T-helper 2 cell treated with Interferon-gamma antibody and Interleukin-4, amounts not matched to agents 100 ng/mL and 5 ng/mL, for 36 hours (primary cell): ENCODE measurements around the gene ACSBG1. TPM values are rescaled to one million over a fixed set of nuclear protein-coding genes. Genes with fewer than 3 reads are reported as not detected.

Experiments
- intact Hi-C: fragments of 100-400 bp; cut with micrococcal nuclease; formaldehyde crosslinking; loops from one replicate; pipeline ENCODE4 v1.15.1; 2023
- total RNA-seq: library from RNA; stranded (reverse); gene quantifications from 2 replicates; pipeline ENCODE4 v1.2.3, GENCODE V29; 2022

ACSBG1 gene
- total RNA-seq, 1 donor from 2014 or later, result not detected

DNA sequence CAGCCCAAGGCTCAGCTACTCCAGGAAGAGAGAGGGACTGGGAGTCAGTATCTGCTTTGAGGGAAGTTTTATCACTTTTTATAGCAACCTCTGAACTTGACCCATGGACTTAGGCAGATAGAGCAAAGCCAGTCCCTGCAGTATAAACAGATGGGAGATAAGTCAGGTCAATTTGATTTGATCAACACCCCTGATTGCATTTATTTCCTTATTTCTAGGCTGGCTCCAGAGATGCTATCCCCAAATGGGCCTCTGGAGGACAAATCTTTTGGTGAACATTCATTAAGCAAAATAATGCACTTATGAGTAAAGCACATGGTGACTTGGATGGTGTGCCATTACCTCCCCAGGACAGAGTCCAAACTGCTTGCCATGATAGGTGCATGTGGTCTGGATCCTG, 94.1 kb downstream of the ACSBG1 start:
- intact Hi-C loops, result loop anchor here (10.0 kb wide), 1 partner anchor 295 kb away; the partner anchor contains the start of gene IREB2

- intact Hi-C loops, result no loop called here
Observed at GRCh38 chr15:78139578-78139977, 94.8 kb downstream of the ACSBG1 start.

DNA sequence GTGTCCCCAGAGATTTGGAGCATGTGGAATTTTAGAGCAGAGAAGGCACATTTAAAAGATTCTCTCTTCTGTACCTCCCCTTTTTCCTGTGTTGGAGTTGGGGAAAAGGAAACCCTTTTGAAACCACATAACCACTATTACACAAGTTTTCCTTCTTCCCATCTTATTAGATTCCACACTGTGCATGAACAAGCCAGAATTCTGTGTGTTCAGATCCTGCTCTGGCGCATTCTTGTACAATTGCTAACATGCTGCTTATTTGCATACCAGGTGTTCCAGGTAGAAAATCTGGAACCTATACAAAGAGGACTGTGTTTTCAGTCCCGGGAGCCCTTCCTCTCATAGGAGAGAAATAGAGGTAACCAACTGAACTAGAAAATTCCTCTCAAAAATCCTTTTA, 100.6 kb downstream of the ACSBG1 start:
- intact Hi-C loops, result loop anchor here (5.0 kb wide), 1 partner anchor 34 kb away; no protein-coding TSS in a partner anchor

GRCh38 chr15:78131295-78132061, 102.9 kb downstream of the ACSBG1 start, which contains the start of gene CIB2:
Gene CIB2 (minus strand): TSS chr15:78131445. CDS start chr15:78131215, 230 bp downstream.
- intact Hi-C loops, result loop anchor here (1.0 to 5.0 kb wide), 4 partner anchors 18 to 110 kb away; partner anchors contain the start of gene IDH3A

DNA sequence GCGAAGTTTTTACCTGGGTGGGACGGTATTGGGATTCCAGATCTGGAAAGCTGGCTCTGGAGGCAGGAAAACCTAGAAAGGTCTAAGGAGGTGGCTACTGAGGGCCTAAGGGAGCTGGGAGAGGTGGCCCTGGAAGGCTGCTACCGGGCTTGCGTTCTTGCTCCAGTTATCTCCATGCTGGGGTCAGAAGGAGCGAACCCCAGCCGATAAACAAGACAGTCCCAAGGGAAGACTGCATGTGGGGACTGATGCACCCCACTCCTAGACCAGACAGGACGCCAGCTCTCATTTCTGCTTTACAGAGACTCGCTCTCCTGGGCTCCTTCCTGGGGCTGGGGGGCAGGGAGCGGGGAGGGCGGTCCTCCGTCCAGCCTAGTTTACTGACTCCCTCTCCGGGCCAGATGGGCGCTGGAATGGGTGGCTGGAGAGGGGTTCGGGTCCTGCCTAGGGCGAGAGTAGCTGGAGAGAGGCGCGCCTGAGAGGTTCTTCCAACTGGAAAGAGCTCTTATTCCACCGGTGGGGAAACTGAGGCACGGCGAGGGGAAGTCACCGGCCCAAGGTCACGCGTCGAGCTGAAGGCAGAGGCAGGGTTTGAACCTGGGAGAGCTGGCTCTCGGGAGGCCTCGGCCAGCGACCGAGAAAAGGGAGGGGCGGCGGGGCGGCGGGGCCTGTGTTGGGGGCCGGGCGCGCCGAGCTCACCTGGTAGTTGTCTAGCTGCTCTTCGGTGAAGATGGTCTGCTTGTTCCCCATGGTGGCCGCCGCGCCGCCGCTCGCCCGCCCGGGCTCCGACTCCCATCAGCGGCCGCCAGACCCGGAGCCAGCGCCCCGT, 103.7 kb downstream of the ACSBG1 start:
- intact Hi-C loops, result loop anchor here (1.0 to 5.0 kb wide), 4 partner anchors 19 to 111 kb away; partner anchors contain the start of gene IDH3A

- intact Hi-C loops, result loop anchor here (5.0 kb wide), 1 partner anchor 37 kb away; no protein-coding TSS in a partner anchor
Observed at GRCh38 chr15:78129751-78130287, 104.5 kb downstream of the ACSBG1 start.

- intact Hi-C loops, result no loop called here
Observed at GRCh38 chr15:78129077-78129750, 105.2 kb downstream of the ACSBG1 start.

- intact Hi-C loops, result no loop called here
Observed at GRCh38 chr15:78127882-78128281, 106.5 kb downstream of the ACSBG1 start.

- intact Hi-C loops, result no loop called here
Observed at GRCh38 chr15:78125267-78125666, 109.1 kb downstream of the ACSBG1 start.

DNA sequence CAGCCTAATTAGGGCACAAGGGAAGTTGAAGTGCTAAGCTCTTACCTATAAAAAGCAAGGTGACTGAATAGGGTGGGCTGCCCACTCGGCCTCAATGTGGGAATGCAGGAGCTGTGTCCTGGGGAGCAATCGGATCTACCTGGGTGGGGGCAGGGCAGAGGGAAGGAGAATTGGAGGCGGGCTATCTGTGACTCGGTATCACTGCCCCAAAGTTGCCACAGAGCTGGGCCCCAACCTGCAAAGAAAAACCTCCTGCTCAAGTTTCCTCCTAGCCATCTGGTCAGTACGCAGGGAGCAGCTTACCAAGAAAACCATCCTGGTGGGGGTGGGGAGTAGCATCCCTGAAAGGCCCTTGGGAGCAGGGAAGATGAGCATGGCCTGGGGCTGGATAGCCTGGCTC, 113.8 kb downstream of the ACSBG1 start:
- intact Hi-C loops, result no loop called here

Other genes starting within 250 kb of the ACSBG1 start
- 83.8 and 84.0 TPM in 2 replicates for gene TBC1D2B, start 156.9 kb downstream of the ACSBG1 start, total RNA-seq
- gene SH2D7, start 142.0 kb downstream of the ACSBG1 start, total RNA-seq, result 0.11 and 0.34 TPM in 2 replicates
- gene CIB2, start 103.1 kb downstream of the ACSBG1 start, total RNA-seq, result 1.1 and 1.8 TPM in 2 replicates
- gene IDH3A, start 85.2 kb downstream of the ACSBG1 start, total RNA-seq, result 115 and 119 TPM in 2 replicates
- 39.2 and 39.5 TPM in 2 replicates for gene DNAJA4, start 30.0 kb upstream of the ACSBG1 start, total RNA-seq
- gene SKIC8, start 65.0 kb upstream of the ACSBG1 start, total RNA-seq, result 46.0 and 46.2 TPM in 2 replicates
- gene CRABP1, start 105.8 kb upstream of the ACSBG1 start, total RNA-seq, result 0.52 TPM in 1 of 2 replicates, not detected in the other
- 72.8 and 78.6 TPM in 2 replicates for gene IREB2, start 203.7 kb upstream of the ACSBG1 start, total RNA-seq